GM12891 (cell line): Measurements from ENCODE around the gene TIMM13.

Source experiments
- DNase-seq: peaks from one replicate; pipeline ENCODE4 v3.0.0; 2011; ENCODE audit warnings: low spot score; ENCODE audit not compliant: insufficient read length
- FAIRE-seq: peaks from 2 replicates; lab custom pipeline; 2011; peaks lifted over from hg19 to GRCh38; lab: Jason Lieb, UNC
- PAX5 ChIP-seq: IDR thresholded peaks from 2 replicates; pipeline ENCODE4 v1.6.1; 2011; ENCODE audit warnings: low read length, moderate library complexity, mild to moderate bottlenecking; ENCODE audit not compliant: insufficient read depth, severe bottlenecking
- POLR2A ChIP-seq: IDR thresholded peaks from 2 replicates; pipeline ENCODE4 v1.6.1; 2011; ENCODE audit warnings: low read depth, low read length, control low read depth
- POLR2AphosphoS5 ChIP-seq: IDR thresholded peaks from 2 replicates; pipeline ENCODE4 v1.6.1; 2011; ENCODE audit warnings: low read depth, low read length, control low read depth
- POU2F2 ChIP-seq: IDR thresholded peaks from 2 replicates; pipeline ENCODE4 v1.6.1; 2011; ENCODE audit warnings: low read depth, mild to moderate bottlenecking, control low read depth, low read length, moderate library complexity
- SPI1 ChIP-seq: IDR thresholded peaks from 2 replicates; pipeline ENCODE4 v1.6.1; 2011; ENCODE audit warnings: low read depth, low read length, control low read depth
- TAF1 ChIP-seq: IDR thresholded peaks from 2 replicates; pipeline ENCODE4 v1.6.1; 2011; ENCODE audit warnings: low read depth, low read length, control low read depth

TIMM13 gene

DNA sequence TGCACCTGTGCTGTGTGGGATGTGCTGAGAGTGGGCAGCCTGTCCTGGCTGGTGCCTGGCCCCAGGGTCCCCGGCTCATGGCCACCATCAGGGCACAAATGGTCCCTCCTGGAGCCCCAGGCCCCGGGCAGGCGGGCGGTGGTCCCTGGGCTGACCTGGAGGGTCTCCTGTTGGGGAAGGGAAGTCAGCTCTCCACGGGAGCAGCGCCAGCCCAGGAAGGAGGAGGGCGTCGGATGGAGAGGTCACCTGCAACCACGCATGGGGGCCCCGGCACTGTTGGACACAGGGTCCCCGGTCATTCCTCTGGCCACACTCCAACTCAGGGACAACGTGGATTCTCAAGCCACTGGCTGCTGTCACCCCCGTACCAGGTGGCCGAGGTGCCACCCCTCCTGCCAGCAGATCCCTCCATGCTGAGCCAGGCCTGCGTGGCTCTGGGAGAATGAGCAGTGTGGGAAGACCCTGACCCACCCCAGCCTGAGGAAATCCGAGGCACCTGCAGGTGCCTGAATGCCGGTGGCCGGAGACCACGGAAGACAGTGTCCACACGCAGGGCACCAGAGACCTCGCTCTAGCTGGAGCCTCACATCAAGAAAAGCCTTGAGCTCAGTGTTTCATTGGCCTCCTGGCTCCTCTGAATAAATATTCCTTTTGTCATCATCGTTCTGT, 15.9 kb upstream of the TIMM13 start:
- no peak for DNase-seq
- FAIRE-seq: no peak
- TF ChIP-seq TAF1 (no peak), POU2F2 (no peak), POLR2A (no peak), PAX5 (no peak), POLR2AphosphoS5 (no peak), SPI1 (no peak)

- DNase-seq (no peak), FAIRE-seq (no peak)
- TF ChIP-seq SPI1 (no peak), TAF1 (no peak), POU2F2 (no peak), POLR2A (no peak), PAX5 (no peak), POLR2AphosphoS5 (no peak)
These were observed 13.8 kb upstream of the TIMM13 start for GRCh38 chr19:2441096-2441752.

GRCh38 chr19:2440515-2440914, 13.1 kb upstream of the TIMM13 start:
- no peak for TF ChIP-seq TAF1
- TF ChIP-seq SPI1: no peak
- TF ChIP-seq POLR2AphosphoS5: no peak; the same call in 1 of the 2 replicates
- TF ChIP-seq PAX5: no peak
- TF ChIP-seq POLR2A: no peak
- TF ChIP-seq POU2F2: no peak
- FAIRE-seq (no peak), DNase-seq (no peak)

GRCh38 chr19:2438178-2438577, 10.8 kb upstream of the TIMM13 start:
- no peak for TF ChIP-seq POLR2A
- no peak for TF ChIP-seq SPI1
- TF ChIP-seq TAF1: no peak
- TF ChIP-seq POLR2AphosphoS5: no peak
- TF ChIP-seq POU2F2: no peak
- no peak for TF ChIP-seq PAX5
- DNase-seq: no peak
- FAIRE-seq: no peak

- FAIRE-seq: no peak
- no peak for DNase-seq
- TF ChIP-seq TAF1: no peak
- no peak for TF ChIP-seq POU2F2
- TF ChIP-seq SPI1: no peak
- TF ChIP-seq PAX5: no peak
- TF ChIP-seq POLR2AphosphoS5: no peak
- TF ChIP-seq POLR2A: no peak
These were observed 9.5 kb upstream of the TIMM13 start for GRCh38 chr19:2436926-2437325.

DNA sequence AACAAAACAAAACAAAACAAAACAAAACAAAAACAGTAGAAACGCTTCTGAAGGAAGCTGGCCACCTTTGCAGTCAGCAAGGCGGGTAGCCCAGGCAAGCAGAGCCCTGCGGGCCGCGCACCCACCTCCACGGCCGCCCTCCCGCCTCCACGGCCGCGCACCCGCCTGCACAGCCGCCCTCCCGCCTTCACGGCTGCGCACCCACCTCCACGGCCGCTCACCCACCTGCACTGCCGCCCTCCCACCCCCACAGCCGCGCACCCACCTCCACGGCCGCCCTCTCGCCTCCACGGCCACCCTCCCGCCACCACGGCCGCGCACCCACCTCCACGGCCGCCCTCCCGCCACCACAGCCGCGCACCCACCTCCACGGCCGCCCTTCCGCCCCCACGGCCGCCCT, 9.0 kb upstream of the TIMM13 start:
- FAIRE-seq: no peak
- no peak for DNase-seq
- TF ChIP-seq POLR2A: no peak
- TF ChIP-seq POLR2AphosphoS5: no peak
- no peak for TF ChIP-seq TAF1
- TF ChIP-seq PAX5: no peak
- no peak for TF ChIP-seq SPI1
- no peak for TF ChIP-seq POU2F2

DNA sequence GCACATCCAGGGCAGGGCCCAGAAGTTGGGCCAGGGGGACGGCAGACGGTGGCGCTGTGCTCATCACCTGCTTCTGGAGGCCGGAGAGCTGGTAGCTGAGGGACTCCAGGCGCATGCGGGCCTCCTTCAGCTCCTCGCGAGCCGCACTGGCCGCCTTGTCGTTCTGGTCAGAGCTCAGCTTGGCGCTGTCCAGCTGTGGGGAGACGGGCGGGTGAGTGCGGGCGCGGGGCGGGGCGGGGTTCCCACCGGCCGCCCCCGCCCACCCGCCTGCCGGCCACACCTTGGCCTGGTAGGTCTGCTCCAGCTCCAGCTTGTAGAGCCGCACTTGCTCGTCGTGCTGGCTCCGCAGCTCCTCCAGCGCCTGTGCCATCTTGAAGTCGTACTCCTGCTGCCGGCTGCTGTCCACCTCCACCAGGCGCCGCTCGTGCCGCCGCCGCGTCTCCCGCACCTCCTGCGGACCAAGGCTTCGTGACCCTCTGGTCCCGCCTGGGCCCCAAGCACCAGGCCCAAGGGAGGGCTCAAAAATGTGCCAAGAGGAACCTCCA, 7.4 kb upstream of the TIMM13 start:
- TF ChIP-seq SPI1 (no peak), POLR2A (no peak), POU2F2 (no peak), TAF1 (no peak), PAX5 (no peak), POLR2AphosphoS5 (no peak)
- FAIRE-seq (no peak), DNase-seq (no peak)

DNA sequence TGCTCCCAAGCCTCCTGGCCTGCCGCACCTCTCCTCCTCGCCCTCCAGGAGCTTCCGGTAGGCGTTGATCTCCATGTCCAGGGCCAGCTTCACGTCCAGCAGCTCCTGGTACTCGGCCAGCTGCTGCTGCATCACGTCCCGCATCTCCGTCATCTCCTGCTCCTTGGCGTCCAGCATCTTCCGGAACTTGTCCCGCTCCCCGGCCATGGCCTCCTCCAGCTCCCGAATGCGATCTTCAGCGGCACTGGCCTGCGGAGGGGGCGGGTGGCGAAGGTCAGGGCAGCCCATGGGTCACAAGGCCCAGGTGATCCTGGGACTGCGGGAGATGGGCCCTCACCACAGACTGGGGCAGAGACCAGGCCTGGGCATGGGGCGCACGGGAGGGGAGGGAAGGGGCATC, 6.9 kb upstream of the TIMM13 start:
- TF ChIP-seq POU2F2 (no peak), POLR2A (no peak), PAX5 (no peak), TAF1 (no peak), SPI1 (no peak), POLR2AphosphoS5 (no peak)
- no peak for DNase-seq
- no peak for FAIRE-seq

DNA sequence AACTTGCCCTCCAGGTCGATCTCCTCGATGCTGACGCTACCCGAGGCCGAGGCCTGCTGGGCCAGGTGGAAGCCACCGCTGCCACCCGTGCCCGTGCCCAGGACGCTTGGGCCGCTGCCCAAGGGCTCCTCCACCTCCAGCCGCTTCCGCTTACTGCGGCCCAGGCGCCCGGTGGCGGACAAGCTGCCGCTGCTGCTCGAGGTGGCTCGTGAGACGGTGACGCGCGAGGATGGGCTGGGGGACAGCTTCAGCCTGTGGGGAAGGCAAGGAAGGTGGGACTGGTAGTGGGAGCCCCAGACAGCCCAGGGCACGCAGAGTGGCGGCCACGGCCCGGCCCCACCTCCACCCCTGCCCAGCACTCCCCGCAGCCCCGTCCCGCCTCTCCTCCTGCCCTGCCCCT, 6.5 kb upstream of the TIMM13 start:
- no peak for DNase-seq
- no peak for FAIRE-seq
- TF ChIP-seq POLR2A (no peak), POU2F2 (no peak), POLR2AphosphoS5 (no peak), PAX5 (no peak), TAF1 (no peak), SPI1 (no peak)
